ENCODE data around the gene MTNR1A. TPM values are rescaled to one million over a fixed set of nuclear protein-coding genes. Genes with fewer than 3 reads are reported as not detected.

MTNR1A gene
- polyA plus RNA-seq, 2 of the 4 experiments (the other 2 are of a cell fraction) = 0.17 to 0.47 TPM

DNA sequence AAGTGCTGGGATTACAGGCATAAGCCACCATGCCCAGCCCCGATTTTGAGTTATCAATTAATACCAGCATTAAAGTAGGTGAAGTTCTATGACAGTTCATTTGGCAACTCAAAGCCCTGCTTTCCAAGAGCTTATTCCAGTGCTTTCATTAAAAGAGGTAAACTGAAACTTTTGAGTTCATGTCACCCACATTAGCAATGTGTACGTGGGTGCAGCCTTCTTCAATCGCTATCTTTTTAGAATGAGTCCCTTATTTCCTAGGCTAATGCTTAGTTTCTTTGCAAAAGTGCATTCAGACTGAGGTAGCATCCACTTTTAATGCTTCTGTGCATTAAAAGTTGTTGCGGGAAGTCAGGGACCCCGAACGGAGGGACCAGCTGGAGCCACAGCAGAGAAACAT lies 26.1 kb upstream of the MTNR1A start:
- H3K4me1 ChIP-seq = no peaks in the 10 kb centered on the region
- DNase-seq (ENCODE audit: low read depth in 1 of 2, low spot score in 1 of 2) = no peak
- H3K9me3 ChIP-seq = no peaks in the 10 kb centered on the region
- no peak overlapping the region for H3K4me2 ChIP-seq
- no peak overlapping the region for H3K27ac ChIP-seq
- ChIA-PET CTCF (no interaction called here), POLR2A (no interaction called here)
- WGBS (ENCODE audit: missing lambda C conversion rate) = 87% methylated on average over 6 of the region's 6 CpGs
- ATAC-seq = no peak
- H3K4me3 ChIP-seq = no peak overlapping the region
- FAIRE-seq = no peak
- TF ChIP-seq CEBPB (IDR thresholded peaks at IDR 0.05) = no peak
- TF ChIP-seq, protein P1, sequence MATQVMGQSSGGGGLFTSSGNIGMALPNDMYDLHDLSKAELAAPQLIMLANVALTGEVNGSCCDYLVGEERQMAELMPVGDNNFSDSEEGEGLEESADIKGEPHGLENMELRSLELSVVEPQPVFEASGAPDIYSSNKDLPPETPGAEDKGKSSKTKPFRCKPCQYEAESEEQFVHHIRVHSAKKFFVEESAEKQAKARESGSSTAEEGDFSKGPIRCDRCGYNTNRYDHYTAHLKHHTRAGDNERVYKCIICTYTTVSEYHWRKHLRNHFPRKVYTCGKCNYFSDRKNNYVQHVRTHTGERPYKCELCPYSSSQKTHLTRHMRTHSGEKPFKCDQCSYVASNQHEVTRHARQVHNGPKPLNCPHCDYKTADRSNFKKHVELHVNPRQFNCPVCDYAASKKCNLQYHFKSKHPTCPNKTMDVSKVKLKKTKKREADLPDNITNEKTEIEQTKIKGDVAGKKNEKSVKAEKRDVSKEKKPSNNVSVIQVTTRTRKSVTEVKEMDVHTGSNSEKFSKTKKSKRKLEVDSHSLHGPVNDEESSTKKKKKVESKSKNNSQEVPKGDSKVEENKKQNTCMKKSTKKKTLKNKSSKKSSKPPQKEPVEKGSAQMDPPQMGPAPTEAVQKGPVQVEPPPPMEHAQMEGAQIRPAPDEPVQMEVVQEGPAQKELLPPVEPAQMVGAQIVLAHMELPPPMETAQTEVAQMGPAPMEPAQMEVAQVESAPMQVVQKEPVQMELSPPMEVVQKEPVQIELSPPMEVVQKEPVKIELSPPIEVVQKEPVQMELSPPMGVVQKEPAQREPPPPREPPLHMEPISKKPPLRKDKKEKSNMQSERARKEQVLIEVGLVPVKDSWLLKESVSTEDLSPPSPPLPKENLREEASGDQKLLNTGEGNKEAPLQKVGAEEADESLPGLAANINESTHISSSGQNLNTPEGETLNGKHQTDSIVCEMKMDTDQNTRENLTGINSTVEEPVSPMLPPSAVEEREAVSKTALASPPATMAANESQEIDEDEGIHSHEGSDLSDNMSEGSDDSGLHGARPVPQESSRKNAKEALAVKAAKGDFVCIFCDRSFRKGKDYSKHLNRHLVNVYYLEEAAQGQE (IDR thresholded peaks at IDR 0.05) = no peak
- TF ChIP-seq, protein P2, sequence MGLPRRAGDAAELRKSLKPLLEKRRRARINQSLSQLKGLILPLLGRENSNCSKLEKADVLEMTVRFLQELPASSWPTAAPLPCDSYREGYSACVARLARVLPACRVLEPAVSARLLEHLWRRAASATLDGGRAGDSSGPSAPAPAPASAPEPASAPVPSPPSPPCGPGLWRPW (IDR thresholded peaks at IDR 0.05) = no peak

DNA sequence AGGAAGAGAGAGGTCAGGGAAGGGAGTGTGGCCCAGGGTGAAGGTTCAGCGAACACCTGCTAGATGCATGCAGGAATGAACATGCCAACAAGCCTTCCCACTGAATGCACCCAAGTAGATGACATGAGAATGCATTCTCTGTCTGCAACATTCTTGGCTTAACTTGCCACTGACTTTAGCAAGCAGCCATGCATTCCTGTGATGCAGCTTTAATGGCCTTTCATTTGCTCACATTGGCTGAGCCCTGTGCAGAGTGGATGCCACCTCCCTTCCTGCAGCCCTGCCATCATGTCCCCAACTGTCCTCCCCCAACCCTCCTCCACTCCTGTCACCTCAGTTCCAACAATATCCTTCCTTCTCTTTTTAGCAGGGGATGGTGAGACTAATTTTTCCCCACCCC lies 25.3 kb upstream of the MTNR1A start:
- no peak overlapping the region for H3K4me2 ChIP-seq
- WGBS (ENCODE audit: missing lambda C conversion rate) = 91% methylated on average over 1 of the region's 1 CpG
- FAIRE-seq = no peak
- H3K4me1 ChIP-seq = no peaks in the 10 kb centered on the region
- CTCF ChIA-PET = no interaction called here
- no peak overlapping the region for H3K4me3 ChIP-seq
- TF ChIP-seq HOXA7 (CRISPR knock-in tag; IDR thresholded peaks at IDR 0.05) (no peak), ZC3H11A (IDR thresholded peaks at IDR 0.05) (no peak), KDM1A (IDR thresholded peaks at IDR 0.05; ENCODE audit: low read depth) (no peak), MAFK (IDR thresholded peaks at IDR 0.05; ENCODE audit: partially characterized antibody) (no peak), ZFP36 (IDR thresholded peaks at IDR 0.05; ENCODE audit: borderline replicate concordance, partially characterized antibody) (no peak), RAD21 (conservative IDR thresholded peaks at IDR 0.05 in 1 of 2, IDR thresholded peaks at IDR 0.05 in 1 of 2) (no peak), ESRRA (IDR thresholded peaks at IDR 0.05; ENCODE audit: borderline replicate concordance, low read length) (no peak)
- TF ChIP-seq, protein P3, sequence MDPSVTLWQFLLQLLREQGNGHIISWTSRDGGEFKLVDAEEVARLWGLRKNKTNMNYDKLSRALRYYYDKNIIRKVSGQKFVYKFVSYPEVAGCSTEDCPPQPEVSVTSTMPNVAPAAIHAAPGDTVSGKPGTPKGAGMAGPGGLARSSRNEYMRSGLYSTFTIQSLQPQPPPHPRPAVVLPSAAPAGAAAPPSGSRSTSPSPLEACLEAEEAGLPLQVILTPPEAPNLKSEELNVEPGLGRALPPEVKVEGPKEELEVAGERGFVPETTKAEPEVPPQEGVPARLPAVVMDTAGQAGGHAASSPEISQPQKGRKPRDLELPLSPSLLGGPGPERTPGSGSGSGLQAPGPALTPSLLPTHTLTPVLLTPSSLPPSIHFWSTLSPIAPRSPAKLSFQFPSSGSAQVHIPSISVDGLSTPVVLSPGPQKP (IDR thresholded peaks at IDR 0.05; ENCODE audit: low read depth, low read length) = no peak
- TF ChIP-seq, protein P4, sequence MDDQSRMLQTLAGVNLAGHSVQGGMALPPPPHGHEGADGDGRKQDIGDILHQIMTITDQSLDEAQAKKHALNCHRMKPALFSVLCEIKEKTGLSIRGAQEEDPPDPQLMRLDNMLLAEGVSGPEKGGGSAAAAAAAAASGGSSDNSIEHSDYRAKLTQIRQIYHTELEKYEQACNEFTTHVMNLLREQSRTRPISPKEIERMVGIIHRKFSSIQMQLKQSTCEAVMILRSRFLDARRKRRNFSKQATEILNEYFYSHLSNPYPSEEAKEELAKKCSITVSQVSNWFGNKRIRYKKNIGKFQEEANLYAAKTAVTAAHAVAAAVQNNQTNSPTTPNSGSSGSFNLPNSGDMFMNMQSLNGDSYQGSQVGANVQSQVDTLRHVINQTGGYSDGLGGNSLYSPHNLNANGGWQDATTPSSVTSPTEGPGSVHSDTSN (IDR thresholded peaks at IDR 0.05) = no peak
- no peak for DNase-seq (ENCODE audit: low read depth in 1 of 2, low spot score in 1 of 2)
- POLR2A ChIA-PET = no interaction called here
- no peaks in the 10 kb centered on the region for H3K9me3 ChIP-seq
- ATAC-seq = peak in 1 of 2 experiments; percentile 23; a peak in 1 of 6 replicates
- no peak overlapping the region for H3K27ac ChIP-seq

DNA sequence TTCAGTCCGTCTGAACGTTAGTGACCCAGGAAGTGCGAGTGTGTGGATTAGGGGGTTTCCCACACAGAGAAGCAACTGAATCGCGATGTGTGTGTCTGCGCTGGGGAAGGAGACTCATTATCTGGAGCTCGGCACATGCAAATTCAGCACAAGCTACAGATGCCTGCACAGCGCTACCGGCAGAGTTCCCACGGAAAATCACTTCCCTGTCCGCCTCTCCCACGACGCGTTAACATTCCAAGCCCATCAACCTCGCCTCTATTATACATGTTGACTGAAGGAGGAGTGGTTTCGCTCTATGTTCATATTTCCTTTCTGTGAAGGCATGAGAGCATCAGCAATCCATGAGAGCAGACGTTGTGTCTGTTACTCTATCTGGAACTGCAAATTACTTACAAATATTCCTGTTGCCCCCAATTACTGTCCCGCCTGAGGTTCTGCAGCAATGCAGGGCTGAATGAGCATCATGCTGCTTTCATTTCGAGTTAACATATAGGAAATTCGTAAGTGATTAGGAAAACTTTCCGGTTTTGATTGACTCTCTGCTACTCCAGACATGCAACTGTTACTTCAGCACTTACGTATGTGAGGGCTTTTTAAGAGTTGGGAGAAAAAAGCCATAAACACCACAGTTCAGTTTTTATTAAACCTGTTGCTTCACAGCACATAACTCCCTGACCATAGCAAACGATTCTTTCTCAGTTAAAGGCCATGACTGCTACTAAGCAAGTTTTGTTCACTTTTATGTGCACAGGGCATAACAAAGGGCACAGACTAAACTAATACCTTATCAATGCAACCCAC lies 15.0 kb upstream of the MTNR1A start:
- Histone ChIP-seq H3K4me1 (no peaks in the 10 kb centered on the region), H3K27ac (no peak overlapping the region), H3K9me3 (no peaks in the 10 kb centered on the region), H3K4me2 (no peak overlapping the region), H3K4me3 (no peak overlapping the region)
- ChIA-PET POLR2A (no interaction called here), CTCF (interaction anchor here (1.2 kb wide), 1 partner anchor 17 kb away, joined by 3 read pairs; no protein-coding TSS in a partner anchor)
- TF ChIP-seq, protein P3 (IDR thresholded peaks at IDR 0.05; ENCODE audit: low read depth, low read length) = no peak
- TF ChIP-seq, protein P2 (IDR thresholded peaks at IDR 0.05) = no peak
- TF ChIP-seq POLR2AphosphoS2 (conservative IDR thresholded peaks at IDR 0.05; ENCODE audit: low read length) = no peak
- TF ChIP-seq NPAS2 (CRISPR knock-in tag; IDR thresholded peaks at IDR 0.05; ENCODE audit: borderline replicate concordance) = no peak
- no peak for TF ChIP-seq HEYL (CRISPR knock-in tag; IDR thresholded peaks at IDR 0.05)
- no peak for TF ChIP-seq CHD4 (IDR thresholded peaks at IDR 0.05; ENCODE audit: borderline replicate concordance)
- TF ChIP-seq, protein P5, sequence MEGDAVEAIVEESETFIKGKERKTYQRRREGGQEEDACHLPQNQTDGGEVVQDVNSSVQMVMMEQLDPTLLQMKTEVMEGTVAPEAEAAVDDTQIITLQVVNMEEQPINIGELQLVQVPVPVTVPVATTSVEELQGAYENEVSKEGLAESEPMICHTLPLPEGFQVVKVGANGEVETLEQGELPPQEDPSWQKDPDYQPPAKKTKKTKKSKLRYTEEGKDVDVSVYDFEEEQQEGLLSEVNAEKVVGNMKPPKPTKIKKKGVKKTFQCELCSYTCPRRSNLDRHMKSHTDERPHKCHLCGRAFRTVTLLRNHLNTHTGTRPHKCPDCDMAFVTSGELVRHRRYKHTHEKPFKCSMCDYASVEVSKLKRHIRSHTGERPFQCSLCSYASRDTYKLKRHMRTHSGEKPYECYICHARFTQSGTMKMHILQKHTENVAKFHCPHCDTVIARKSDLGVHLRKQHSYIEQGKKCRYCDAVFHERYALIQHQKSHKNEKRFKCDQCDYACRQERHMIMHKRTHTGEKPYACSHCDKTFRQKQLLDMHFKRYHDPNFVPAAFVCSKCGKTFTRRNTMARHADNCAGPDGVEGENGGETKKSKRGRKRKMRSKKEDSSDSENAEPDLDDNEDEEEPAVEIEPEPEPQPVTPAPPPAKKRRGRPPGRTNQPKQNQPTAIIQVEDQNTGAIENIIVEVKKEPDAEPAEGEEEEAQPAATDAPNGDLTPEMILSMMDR (IDR thresholded peaks at IDR 0.05) = no peak
- TF ChIP-seq PHF8 (IDR thresholded peaks at IDR 0.05; ENCODE audit: borderline replicate concordance, low read depth) = no peak
- TF ChIP-seq RARB (CRISPR knock-in tag; IDR thresholded peaks at IDR 0.05) = no peak
- WGBS (ENCODE audit: missing lambda C conversion rate) = 86% methylated on average over 23 of the region's 23 CpGs
- FAIRE-seq (no peak), DNase-seq (ENCODE audit: low read depth in 1 of 2, low spot score in 1 of 2) (peak in 1 of 2 experiments; percentile 12), ATAC-seq (peak; percentile 26 to 39; a peak in 3 of 6 replicates)

Measured in A549 (cell line).